Gastrocnemius medialis (tissue), 4 donors: Measurements from ENCODE around the gene RHOC. TPM values are rescaled to one million over a fixed set of nuclear protein-coding genes. Genes with fewer than 3 reads are reported as not detected.

ENCODE experiments used
- ATAC-seq, 2 donors: fragments of 150-250 bp; one replicate each; pipeline ENCODE4 v1.9.1; 2016
- DNase-seq, 2 donors: peaks; one replicate each; pipeline ENCODE4 v3.0.0-alpha.2; 2019
- H3K27ac ChIP-seq, 4 donors: fragments of 200-600 bp; sonication (generic); 1 replicate in 1 of 4; 2 replicates in 3 of 4; pipeline ENCODE4 v1.5.1; 2016 to 2018; ENCODE audit warnings: mild to moderate bottlenecking in 2 of 4, moderate library complexity in 1 of 4
- H3K27me3 ChIP-seq, 3 donors: fragments of 200-600 bp; sonication (generic) in 2 of 3; 1 replicate in 1 of 3; 2 replicates in 2 of 3; pipeline versions ENCODE4 v1.5.1 to v1.6.0; 2016 to 2019; ENCODE audit warnings: mild to moderate bottlenecking in 1 of 3, moderate library complexity in 1 of 3
- H3K36me3 ChIP-seq, 2 donors: fragments of 200-600 bp; sonication (generic) in 1 of 2; one replicate each; pipeline ENCODE4 v1.5.1; 2017 to 2018
- H3K4me1 ChIP-seq, 2 donors: fragments of 200-600 bp; sonication (generic) in 1 of 2; one replicate each; pipeline ENCODE4 v1.5.1; 2016 to 2017; ENCODE audit warnings: mild to moderate bottlenecking in 2 of 2
- H3K4me3 ChIP-seq, 4 donors: fragments of 200-600 bp; sonication (generic) in 3 of 4; 1 replicate in 1 of 4; 2 replicates in 3 of 4; pipeline ENCODE4 v1.5.1; 2016 to 2019; ENCODE audit warnings: mild to moderate bottlenecking in 2 of 4
- H3K9me3 ChIP-seq, 3 donors: fragments of 200-600 bp; sonication (generic) in 2 of 3; 1 replicate in 1 of 3; 2 replicates in 2 of 3; pipeline ENCODE4 v1.5.1; 2016 to 2019
- POLR2A ChIP-seq, 2 donors: fragments of 450-650 bp; IDR thresholded peaks; one replicate each; pipeline ENCODE4 v1.6.1; 2017; ENCODE audit warnings: antibody characterized with exemption in 2 of 2, mild to moderate bottlenecking in 2 of 2, moderate library complexity in 2 of 2
- in situ Hi-C, 4 donors: fragments of 200-750 bp; cut with MboI; loops; one replicate each; pipeline versions ENCODE4 v1.15.0 to v1.8.0; 2017; ENCODE audit warnings: low sequenced_read_pairs in 4 of 4
- intact Hi-C: fragments of 100-400 bp; cut with DNase I; formaldehyde crosslinking; loops from one replicate; pipeline ENCODE4 v1.15.1; 2023; ENCODE audit warnings: low total_unique reads
- total RNA-seq, 4 donors: library from RNA; depleted of rRNA; stranded (reverse); fragments of >200 nt; gene quantifications; one replicate each; pipeline versions ENCODE4 v1.1.0 to v1.2.3, GENCODE V29; 2016
- TF ChIP-seq, protein P1 (sequence below), 5 experiments: fragments of 450-650 bp in 3 of 5; fragments of 200-600 bp in 2 of 5; sonication (generic) in 2 of 5; IDR thresholded peaks in 4 of 5; conservative IDR thresholded peaks in 1 of 5; 1 replicate in 4 of 5; 2 replicates in 1 of 5; pipeline ENCODE4 v1.5.1; 2016 to 2019; ENCODE audit warnings: antibody characterized with exemption in 5 of 5, mild to moderate bottlenecking in 3 of 5, moderate library complexity in 3 of 5

The RHOC gene
- total RNA-seq, 4 donors from 2014 or later: 33.1 to 86.5 (median 64.3) TPM

DNA sequence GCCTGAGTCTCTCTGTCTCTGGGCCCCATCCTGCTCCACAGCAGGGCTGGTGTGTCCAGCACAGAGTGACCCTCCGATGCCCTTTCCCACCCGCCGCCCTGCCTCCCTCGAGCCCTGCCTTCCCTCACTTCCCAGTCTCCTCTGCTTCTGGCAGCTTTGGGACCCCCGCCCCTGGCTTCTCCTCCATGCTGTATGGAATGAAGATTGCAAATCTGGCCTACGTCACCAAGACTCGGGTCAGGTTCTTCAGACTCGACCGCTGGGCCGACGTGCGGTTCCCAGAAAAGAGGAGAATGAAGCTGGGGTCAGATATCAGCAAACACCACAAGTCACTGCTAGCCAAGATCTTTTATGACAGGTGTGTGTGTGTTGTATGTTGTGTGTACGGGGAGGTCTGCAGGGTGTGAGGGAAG, 18.1 kb downstream of the RHOC start:
- no peak overlapping the region for H3K4me3 ChIP-seq
- in situ Hi-C loops: no loop called here
- ATAC-seq: peak in 1 of 2 donors; percentile 46
- no peaks in the 10 kb centered on the region for H3K9me3 ChIP-seq
- intact Hi-C loops: no loop called here
- peaks cover 0 to 13% of the 10 kb centered on the region in 2 donors for H3K36me3 ChIP-seq
- no peak for DNase-seq
- no peaks in the 10 kb centered on the region for H3K27me3 ChIP-seq
- TF ChIP-seq, protein P1, sequence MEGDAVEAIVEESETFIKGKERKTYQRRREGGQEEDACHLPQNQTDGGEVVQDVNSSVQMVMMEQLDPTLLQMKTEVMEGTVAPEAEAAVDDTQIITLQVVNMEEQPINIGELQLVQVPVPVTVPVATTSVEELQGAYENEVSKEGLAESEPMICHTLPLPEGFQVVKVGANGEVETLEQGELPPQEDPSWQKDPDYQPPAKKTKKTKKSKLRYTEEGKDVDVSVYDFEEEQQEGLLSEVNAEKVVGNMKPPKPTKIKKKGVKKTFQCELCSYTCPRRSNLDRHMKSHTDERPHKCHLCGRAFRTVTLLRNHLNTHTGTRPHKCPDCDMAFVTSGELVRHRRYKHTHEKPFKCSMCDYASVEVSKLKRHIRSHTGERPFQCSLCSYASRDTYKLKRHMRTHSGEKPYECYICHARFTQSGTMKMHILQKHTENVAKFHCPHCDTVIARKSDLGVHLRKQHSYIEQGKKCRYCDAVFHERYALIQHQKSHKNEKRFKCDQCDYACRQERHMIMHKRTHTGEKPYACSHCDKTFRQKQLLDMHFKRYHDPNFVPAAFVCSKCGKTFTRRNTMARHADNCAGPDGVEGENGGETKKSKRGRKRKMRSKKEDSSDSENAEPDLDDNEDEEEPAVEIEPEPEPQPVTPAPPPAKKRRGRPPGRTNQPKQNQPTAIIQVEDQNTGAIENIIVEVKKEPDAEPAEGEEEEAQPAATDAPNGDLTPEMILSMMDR (IDR thresholded peaks at IDR 0.05 in 4 of 5, conservative IDR thresholded peaks at IDR 0.05 in 1 of 5): no peak
- TF ChIP-seq POLR2A (IDR thresholded peaks at IDR 0.05): no peak
- peak overlapping the region; percentile 39 to 59 (median 48) for H3K27ac ChIP-seq
- H3K4me1 ChIP-seq: peaks cover 0 to 8% of the 10 kb centered on the region in 2 donors

- Histone ChIP-seq H3K27me3 (no peaks in the 10 kb centered on the region), H3K4me1 (peaks cover 0 to 8% of the 10 kb centered on the region in 2 donors), H3K9me3 (no peaks in the 10 kb centered on the region), H3K27ac (peak overlapping the region; percentile 39 to 59 (median 48)), H3K4me3 (no peak overlapping the region), H3K36me3 (peaks cover 0 to 11% of the 10 kb centered on the region in 2 donors)
- TF ChIP-seq, protein P1 (IDR thresholded peaks at IDR 0.05 in 4 of 5, conservative IDR thresholded peaks at IDR 0.05 in 1 of 5): no peak
- TF ChIP-seq POLR2A (IDR thresholded peaks at IDR 0.05): no peak
- intact Hi-C loops: no loop called here
- DNase-seq: no peak
- ATAC-seq: no peak
- in situ Hi-C loops: no loop called here
Observed at GRCh38 chr1:112687785-112688496, 19.0 kb downstream of the RHOC start.

DNA sequence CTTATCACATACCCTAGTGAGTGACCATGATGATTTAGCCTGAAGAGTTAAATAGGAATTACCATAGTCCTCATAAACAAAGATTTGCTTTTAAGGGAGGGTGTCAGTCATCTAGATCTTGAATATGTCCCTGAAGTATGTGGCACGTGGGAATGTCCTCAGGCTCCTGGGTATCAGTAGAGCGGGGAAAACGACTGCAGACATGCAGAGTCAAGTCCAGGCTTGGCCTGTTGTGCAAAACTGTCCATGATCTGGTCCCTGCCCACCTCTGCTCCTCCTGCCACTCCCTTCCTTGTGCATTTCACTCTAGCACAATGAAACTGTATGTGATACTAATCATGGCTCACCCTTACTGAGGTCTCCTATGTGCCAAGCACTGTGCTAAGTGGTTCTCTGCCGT, 19.6 kb downstream of the RHOC start:
- Histone ChIP-seq H3K27ac (no peak overlapping the region), H3K4me1 (peaks cover 0 to 8% of the 10 kb centered on the region in 2 donors), H3K27me3 (no peaks in the 10 kb centered on the region), H3K9me3 (no peaks in the 10 kb centered on the region), H3K4me3 (no peak overlapping the region), H3K36me3 (peaks cover 0 to 10% of the 10 kb centered on the region in 2 donors)
- in situ Hi-C loops: no loop called here
- intact Hi-C loops: no loop called here
- DNase-seq: no peak
- TF ChIP-seq, protein P1 (IDR thresholded peaks at IDR 0.05 in 4 of 5, conservative IDR thresholded peaks at IDR 0.05 in 1 of 5): no peak
- no peak for TF ChIP-seq POLR2A (IDR thresholded peaks at IDR 0.05)
- no peak for ATAC-seq

DNA sequence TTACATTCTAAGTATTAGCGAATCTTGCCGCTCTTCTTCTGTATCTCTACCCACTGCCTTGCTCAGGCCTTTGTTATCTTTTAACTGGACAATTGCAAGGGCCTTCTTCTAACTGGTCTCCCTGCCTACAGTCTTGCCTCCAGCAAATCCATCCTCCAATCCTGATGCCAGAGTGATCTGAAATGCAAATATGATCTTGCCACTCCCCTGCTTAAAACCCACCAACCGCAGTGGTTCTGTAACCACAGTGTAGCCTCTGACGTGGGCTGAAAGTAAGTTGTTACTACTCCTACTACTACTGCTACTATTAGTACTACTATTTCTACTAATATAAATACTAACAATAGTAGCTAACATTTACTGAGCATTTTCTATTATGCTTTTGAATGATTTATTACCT, 20.1 kb downstream of the RHOC start:
- no peaks in the 10 kb centered on the region for H3K27me3 ChIP-seq
- in situ Hi-C loops: no loop called here
- intact Hi-C loops: no loop called here
- TF ChIP-seq POLR2A (IDR thresholded peaks at IDR 0.05): no peak
- TF ChIP-seq, protein P1 (IDR thresholded peaks at IDR 0.05 in 4 of 5, conservative IDR thresholded peaks at IDR 0.05 in 1 of 5): no peak
- peaks cover 0 to 5% of the 10 kb centered on the region in 2 donors for H3K36me3 ChIP-seq
- no peaks in the 10 kb centered on the region for H3K9me3 ChIP-seq
- H3K4me3 ChIP-seq: no peak overlapping the region
- no peak overlapping the region for H3K27ac ChIP-seq
- ATAC-seq: no peak
- no peak for DNase-seq
- peaks cover 0 to 8% of the 10 kb centered on the region in 2 donors for H3K4me1 ChIP-seq
